Measurements from ENCODE around the gene KIAA1217. TPM values are rescaled to one million over a fixed set of nuclear protein-coding genes. Genes with fewer than 3 reads are reported as not detected.

KIAA1217 gene
- total and polyA plus RNA-seq, 2 of the 8 experiments (the other 6 are each of a cell fraction or from before 2014, with no cell fraction given), result 4.5 to 15.6 TPM

DNA sequence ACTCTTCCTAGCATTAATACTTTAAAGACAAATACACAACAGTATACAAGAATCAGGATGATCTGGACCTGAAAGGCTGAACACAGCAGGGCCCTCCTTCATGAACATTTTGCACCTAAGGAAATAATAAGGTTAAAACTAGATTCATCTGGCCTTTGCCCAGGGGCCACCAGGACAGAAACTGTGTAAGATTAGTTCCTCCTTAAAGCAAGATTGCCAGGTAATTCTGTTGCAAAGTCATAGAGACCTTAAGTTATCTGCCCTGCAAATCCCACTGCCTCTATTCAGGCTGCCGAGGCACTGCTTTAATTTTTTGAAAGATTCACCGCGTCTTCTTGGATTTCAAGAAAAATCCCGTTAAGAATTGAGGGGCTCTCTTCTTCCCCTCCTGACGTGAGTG is 1.6 kb upstream of the KIAA1217 start:
- Histone ChIP-seq H4K20me1 (replicated peaks in 1 of 2; ENCODE audit: control insufficient read depth in 1 of 2, insufficient read depth in 2 of 2, low read length in 2 of 2) (no peaks in the 10 kb centered on the region), H2BK5ac (ENCODE audit: low read depth, low read length) (no peak overlapping the region), H3K18ac (ENCODE audit: extremely low read depth, low read length) (no peak overlapping the region), H4K8ac (ENCODE audit: extremely low read depth, insufficient read depth, low read length) (no peak overlapping the region), H3K79me2 (ENCODE audit: control insufficient read depth in 1 of 2, insufficient read depth in 2 of 2, low read length in 2 of 2) (peaks cover 0 to 11% of the 10 kb centered on the region in 2 experiments; a peak in 1 of 4 replicates), H3K9me3 (ENCODE audit: insufficient read depth in 2 of 2, low read depth in 1 of 2, low read length in 1 of 2) (no peaks in the 10 kb centered on the region), H2AK5ac (ENCODE audit: low read depth, low read length) (no peak overlapping the region), H3K27me3 (replicated peaks in 1 of 4; ENCODE audit: control insufficient read depth in 3 of 4, extremely low read depth in 1 of 4, insufficient read depth in 3 of 4, low read length in 3 of 4) (no peaks in the 10 kb centered on the region), H2BK120ac (replicated peaks; ENCODE audit: low read depth, low read length) (no peak overlapping the region), H3K4me1 (replicated peaks in 1 of 4; ENCODE audit: control insufficient read depth in 3 of 4, insufficient read depth in 4 of 4, low read length in 3 of 4) (peaks cover 2 to 17% (median 14%) of the 10 kb centered on the region in 4 experiments; a peak in 6 of 7 replicates), H3K23me2 (ENCODE audit: low read depth, low read length) (no peaks in the 10 kb centered on the region; the same call in 1 of the 2 replicates), H4K91ac (replicated peaks; ENCODE audit: insufficient read length, low read length) (no peak overlapping the region), H3K9ac (replicated peaks in 1 of 4; ENCODE audit: extremely low read depth in 1 of 4, low read depth in 3 of 4, low read length in 3 of 4) (no peak overlapping the region), H2BK20ac (ENCODE audit: low read length) (no peak overlapping the region), H3K23ac (ENCODE audit: insufficient read length) (no peak overlapping the region), H3K56ac (replicated peaks; ENCODE audit: insufficient read length, low read depth, low read length) (no peak overlapping the region), H3K36me3 (ENCODE audit: control insufficient read depth in 2 of 4, insufficient read depth in 4 of 4, low read length in 3 of 4) (no peaks in the 10 kb centered on the region), H3K27ac (ENCODE audit: low read depth, low read length) (no peak overlapping the region), H3K4me3 (ENCODE audit: extremely low read depth in 1 of 4, insufficient read depth in 2 of 4, low read depth in 3 of 4, low read length in 4 of 4) (no peak overlapping the region), H4K5ac (ENCODE audit: insufficient read length, low read depth, low read length) (no peak overlapping the region), H2BK12ac (ENCODE audit: low read depth, low read length) (0 out of 2 replicates have a peak overlapping the region, but pooled peaks have one; percentile 13), H2BK15ac (ENCODE audit: low read length) (no peak overlapping the region), H3K4ac (replicated peaks; ENCODE audit: insufficient read length, low read depth, low read length) (no peak overlapping the region), H2AFZ (ENCODE audit: low read length) (peak overlapping the region; percentile 35; the same call in 1 of the 2 replicates), H3K79me1 (ENCODE audit: low read depth, low read length) (no peaks in the 10 kb centered on the region), H3K4me2 (ENCODE audit: insufficient read depth in 1 of 2, low read depth in 2 of 2, low read length in 2 of 2) (peak overlapping the region in 1 of 2 experiments; percentile 11; a peak in 1 of 4 replicates), H3K14ac (ENCODE audit: insufficient read length) (no peak overlapping the region)
- no peak for DNase-seq (ENCODE audit: low read depth in 1 of 2, low spot score in 2 of 2)
- ChIA-PET CTCF (ENCODE audit: partially characterized antibody) (interaction anchor here (0.5 to 2.8 kb wide), 3 partner anchors 11 to 312 kb away, joined by 3 to 15 read pairs (median 6); no protein-coding TSS in a partner anchor), POLR2A (ENCODE audit: partially characterized antibody) (interaction anchor here (1.4 kb wide), 1 partner anchor 86 kb away, joined by 4 read pairs; no protein-coding TSS in a partner anchor)
- 71% methylated on average over 5 of the region's 5 CpGs; no CpG with 5 or more reads in 1 of the 2 experiments for WGBS, 2 experiments (ENCODE audit: extremely low coverage in 1 of 2, insufficient coverage in 1 of 2, insufficient read length in 1 of 2, insufficient replicate concordance in 2 of 2, low coverage in 1 of 2, low lambda C conversion rate in 2 of 2, missing lambda C conversion rate in 1 of 2)
- no peak for FAIRE-seq
- TF ChIP-seq, protein P1, sequence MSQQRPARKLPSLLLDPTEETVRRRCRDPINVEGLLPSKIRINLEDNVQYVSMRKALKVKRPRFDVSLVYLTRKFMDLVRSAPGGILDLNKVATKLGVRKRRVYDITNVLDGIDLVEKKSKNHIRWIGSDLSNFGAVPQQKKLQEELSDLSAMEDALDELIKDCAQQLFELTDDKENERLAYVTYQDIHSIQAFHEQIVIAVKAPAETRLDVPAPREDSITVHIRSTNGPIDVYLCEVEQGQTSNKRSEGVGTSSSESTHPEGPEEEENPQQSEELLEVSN (IDR thresholded peaks at IDR 0.05), result no peak
- TF ChIP-seq CEBPB (IDR thresholded peaks at IDR 0.05; ENCODE audit: low read depth, low read length) (no peak), KDM5A (IDR thresholded peaks at IDR 0.05; ENCODE audit: low read length) (no peak), CREB1 (IDR thresholded peaks at IDR 0.05) (no peak), CBX5 (IDR thresholded peaks at IDR 0.05; ENCODE audit: low read depth, low read length) (no peak), BCL11A (IDR thresholded peaks at IDR 0.05; ENCODE audit: low read depth in 2 of 2, low read length in 2 of 2) (no peak), BRCA1 (IDR thresholded peaks at IDR 0.05; ENCODE audit: low read depth, low read length) (no peak)

All from H1 (cell line).